GM18951 (cell line): ENCODE data around the gene SEC14L6.

Source experiments
- POLR2A ChIP-seq: IDR thresholded peaks from 4 replicates; pipeline ENCODE4 v1.6.1; 2011; ENCODE audit warnings: mild to moderate bottlenecking; ENCODE audit not compliant: insufficient read length, insufficient read depth; ENCODE audit errors: extremely low read depth
- in situ Hi-C: fragments of 300-500 bp; cut with MboI; formaldehyde crosslinking; loops from one replicate; pipeline ENCODE4 v1.12.0; 2022; ENCODE audit warnings: low sequenced_read_pairs, mixed read lengths, inconsistent platforms; ENCODE audit not compliant: unreplicated experiment

The SEC14L6 gene

DNA sequence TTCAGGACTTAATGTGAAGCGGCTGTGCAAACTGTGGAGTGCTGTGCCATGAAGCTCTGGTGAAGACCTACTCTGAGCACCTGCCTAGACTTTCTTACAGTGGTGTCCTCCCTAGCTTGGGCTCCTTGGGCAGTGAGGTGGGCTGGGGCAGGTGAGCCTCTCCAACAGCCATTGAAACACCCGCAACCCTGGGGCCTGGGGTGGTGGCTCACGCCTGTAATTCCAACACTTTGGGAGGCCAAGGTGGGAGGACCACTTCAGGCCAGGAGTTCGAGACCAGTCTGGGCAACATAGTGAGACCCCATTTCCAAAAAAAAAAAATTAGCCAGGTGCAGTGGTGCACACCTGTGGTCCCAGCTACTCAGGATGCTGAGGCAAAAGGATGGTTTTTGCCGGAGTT lies 60.4 kb downstream of the SEC14L6 start:
- TF ChIP-seq POLR2A = no peak
- in situ Hi-C loops = loop anchor here (10.0 to 25.0 kb wide), 2 partner anchors 91 to 374 kb away; partner anchors contain the start of gene SEC14L2

DNA sequence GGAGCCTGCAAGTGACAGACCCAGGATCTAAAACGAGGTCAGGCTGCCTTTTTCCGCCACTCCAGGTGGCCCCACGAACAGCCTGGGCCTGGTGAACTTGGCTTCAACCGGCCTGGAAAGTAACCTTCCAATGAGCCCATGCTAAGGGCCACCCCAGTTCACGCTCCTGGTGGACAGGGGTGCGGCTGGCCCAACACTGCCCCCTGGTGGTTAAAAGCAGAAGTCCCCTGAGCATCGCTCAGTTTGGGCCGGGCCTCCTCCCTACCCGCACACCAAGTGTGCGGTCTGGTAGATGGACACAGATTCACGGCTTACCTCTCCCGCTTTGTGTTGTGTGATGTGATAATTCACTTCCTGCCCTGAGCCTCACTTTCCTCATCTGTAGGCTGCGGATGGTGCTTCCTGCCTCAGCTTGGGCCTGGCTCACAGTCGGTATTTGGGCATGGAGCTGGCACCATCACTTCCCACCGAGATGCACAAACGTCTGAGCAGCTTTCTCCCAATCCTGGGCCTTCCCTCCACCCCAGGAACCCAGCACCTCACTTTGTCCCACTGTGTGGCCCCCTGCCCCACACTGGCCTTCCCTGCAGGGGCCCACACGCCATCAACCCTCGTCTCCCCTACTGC lies 61.1 kb downstream of the SEC14L6 start:
- in situ Hi-C loops = loop anchor here (10.0 to 25.0 kb wide), 2 partner anchors 91 to 373 kb away; partner anchors contain the start of gene SEC14L2
- no peak for TF ChIP-seq POLR2A

DNA sequence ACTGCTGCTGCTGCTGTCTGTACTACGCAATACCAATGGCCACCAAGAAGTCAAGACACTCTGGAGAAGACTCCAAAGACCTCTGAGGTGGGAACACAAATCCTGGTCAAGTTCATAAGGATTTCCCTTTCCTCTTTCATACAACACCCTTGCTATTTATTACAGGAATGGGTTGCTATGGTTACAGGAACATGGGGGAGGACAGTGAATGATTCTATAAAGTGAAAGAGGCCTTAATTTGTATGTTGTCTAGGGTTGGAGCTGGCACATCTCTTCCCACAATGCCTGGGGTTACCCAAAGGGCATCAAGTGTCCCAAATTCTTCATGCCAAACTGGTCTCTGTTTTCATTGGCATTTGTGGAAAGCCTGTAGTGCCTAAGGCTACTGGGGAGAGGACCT lies 63.4 kb downstream of the SEC14L6 start:
- TF ChIP-seq POLR2A = no peak
- in situ Hi-C loops = loop anchor here (10.0 to 25.0 kb wide), 2 partner anchors 88 to 371 kb away; partner anchors contain the start of gene SEC14L2

DNA sequence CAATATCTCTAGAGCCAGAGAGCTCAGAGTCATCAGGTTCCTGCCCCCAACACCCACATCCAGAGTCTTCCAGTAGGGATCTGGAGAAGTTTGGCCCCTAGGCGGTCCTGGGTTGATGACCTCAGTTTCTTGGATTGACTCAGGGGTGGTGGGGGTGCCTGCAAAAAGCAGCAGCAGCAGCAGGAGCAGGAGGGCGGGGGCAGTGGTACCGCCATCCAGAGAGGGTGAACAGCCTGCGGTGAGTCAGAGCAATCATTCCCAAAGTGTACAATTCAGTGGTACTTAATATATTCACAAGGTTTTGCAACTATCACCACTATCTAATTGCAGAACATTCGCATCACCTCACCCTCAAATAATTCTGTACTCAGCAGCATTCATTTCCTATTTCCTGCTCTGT lies 64.8 kb downstream of the SEC14L6 start:
- in situ Hi-C loops = loop anchor here (10.0 to 25.0 kb wide), 2 partner anchors 87 to 369 kb away; partner anchors contain the start of gene SEC14L2
- TF ChIP-seq POLR2A = no peak

DNA sequence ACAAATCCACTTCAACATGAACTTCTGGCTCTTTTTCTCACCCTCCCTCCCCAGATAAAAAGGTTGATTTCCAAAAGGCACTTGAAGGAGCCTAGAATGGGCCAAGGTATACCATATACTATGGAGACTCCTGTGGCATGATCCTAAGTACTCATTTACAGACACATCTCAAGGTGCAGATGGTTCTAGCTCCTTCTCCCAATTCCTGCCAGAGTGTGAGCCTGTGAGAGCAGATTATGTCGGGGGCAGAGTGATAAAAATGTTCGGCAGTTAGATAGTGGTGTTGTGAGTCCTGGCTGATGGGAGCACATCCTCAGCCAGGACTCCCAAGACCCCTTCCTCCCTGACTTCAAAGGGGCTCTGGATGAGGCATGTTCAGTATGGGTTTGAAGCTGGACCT lies 66.6 kb downstream of the SEC14L6 start:
- TF ChIP-seq POLR2A = no peak
- in situ Hi-C loops = loop anchor here (10.0 to 25.0 kb wide), 2 partner anchors 85 to 368 kb away; partner anchors contain the start of gene SEC14L2

DNA sequence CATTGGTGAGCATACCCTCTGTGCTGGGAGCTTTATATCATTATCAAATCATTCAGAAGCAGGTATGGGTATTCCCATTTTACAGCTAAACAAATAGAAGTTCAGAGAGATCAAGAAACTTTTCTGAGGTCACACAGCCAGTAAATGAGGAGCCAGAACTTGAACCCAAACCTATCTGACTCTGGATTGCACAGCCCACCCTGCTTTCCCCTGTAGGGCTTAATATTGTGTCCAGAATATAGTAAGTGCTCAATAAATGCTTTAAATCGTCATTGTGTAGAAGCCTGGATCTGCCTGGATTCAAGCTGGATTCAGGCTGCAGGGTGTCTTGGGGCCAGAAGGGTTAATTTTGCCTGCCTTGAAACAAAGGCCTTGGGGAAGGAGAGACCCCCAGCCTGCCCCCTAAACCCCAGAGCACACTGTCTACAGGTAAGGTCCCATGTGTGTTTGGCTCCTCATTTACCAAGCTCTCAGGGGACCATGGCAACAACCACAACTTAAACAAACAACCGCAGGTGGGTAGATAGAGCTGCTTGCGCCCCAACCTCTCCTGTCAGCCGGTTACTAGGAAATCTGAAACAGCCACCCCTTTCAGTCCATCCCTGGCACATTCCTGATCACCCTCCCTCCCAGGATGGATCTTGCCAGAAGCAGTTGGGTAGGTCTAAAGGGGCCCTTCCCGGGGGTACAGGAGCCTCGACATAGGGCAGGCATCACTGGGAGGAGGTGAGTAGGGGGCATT lies 71.7 kb downstream of the SEC14L6 start:
- in situ Hi-C loops = loop anchor here (25.0 kb wide), 1 partner anchor 363 kb away; no protein-coding TSS in a partner anchor
- no peak for TF ChIP-seq POLR2A

DNA sequence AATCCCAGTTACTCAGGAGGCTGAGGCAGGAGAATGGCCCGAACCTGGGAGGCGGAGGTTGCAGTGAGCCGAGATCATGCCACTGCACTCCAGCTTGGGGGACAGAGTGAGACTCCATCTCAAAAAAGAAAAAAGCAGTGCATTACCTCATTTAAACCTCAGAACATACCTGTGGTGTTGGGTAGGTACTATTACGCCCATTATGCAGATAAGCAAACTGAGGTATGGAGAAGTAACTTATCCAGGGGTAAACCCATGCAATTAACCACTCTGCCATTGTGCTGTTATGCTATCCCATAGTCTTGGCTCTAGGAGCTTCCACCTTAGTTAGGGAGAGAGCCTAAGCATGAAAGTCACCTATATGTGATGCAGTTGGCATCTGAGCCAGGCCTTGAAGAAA lies 72.4 kb downstream of the SEC14L6 start:
- in situ Hi-C loops = no loop called here
- no peak for TF ChIP-seq POLR2A

DNA sequence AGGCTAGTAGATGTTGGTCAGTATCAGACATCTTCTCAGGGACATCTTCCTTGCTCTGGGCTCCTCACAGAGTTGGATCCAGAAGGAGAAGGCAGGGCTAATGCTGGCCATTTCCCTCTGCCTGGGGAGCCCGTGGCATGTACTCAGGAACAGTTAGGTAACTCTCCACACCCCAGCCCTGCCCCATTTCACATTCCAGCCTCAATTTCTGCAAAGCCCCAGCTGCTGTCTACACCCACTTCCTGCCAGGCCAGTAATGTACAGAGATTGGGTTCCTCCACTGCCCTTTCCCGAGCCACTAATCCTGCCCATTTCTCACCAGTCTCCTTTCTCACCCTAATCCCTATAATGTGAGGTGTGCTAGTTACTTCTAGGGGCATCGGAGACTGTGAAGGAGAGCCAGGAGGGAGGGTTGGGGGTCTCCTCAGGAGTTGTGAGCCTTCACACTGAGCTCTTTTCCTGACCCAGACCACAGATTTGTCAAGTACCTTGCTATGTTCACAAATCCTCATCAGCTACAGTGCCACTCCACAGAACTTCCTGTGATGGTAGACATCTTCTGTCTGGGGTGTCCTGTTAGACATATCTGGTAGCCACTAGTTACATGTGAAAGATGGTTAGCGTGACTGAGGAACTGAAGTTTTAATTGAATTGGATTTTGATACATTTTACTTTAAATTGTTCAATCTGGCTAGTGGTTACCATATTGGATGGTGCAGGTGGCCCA lies 73.4 kb downstream of the SEC14L6 start:
- no peak for TF ChIP-seq POLR2A
- in situ Hi-C loops = no loop called here
